WTC11 (cell line): Measurements from ENCODE around the gene TMEM72. TPM values are rescaled to one million over a fixed set of nuclear protein-coding genes. Genes with fewer than 3 reads are reported as not detected.
A peak's percentile ranks its signal among the peaks of the same experiment; 100 is the strongest.

Experiments used
- ATAC-seq: fragments of 200-7000 bp; cut with Tn5 transposase; 2 replicates; pipeline ENCODE4 v1.10.0; 2021; ENCODE audit warnings: mild to moderate bottlenecking, moderate library complexity
- CTCF ChIA-PET: fragments of 300-600 bp; sonication (Branson Sonifier 250); formaldehyde crosslinking; loops from one replicate; lab custom pipeline; 2021; ENCODE audit warnings: antibody characterized with exemption; lab: Charles Lee
- POLR2A ChIA-PET: fragments of 350-600 bp; sonication (Branson Sonifier 250); formaldehyde crosslinking; loops from one replicate; lab custom pipeline; 2021; ENCODE audit warnings: antibody characterized with exemption; lab: Charles Lee
- DNase-seq: peaks from one replicate; pipeline ENCODE4 v3.0.0; 2021; ENCODE audit warnings: low spot score
- H3K27ac Mint-ChIP-seq: 2 replicates; pipeline ENCODE4 v1.8.0; 2021; ENCODE audit warnings: mixed read lengths
- H3K27me3 Mint-ChIP-seq: 2 replicates; pipeline ENCODE4 v1.8.0; 2021; ENCODE audit warnings: low read depth, mild to moderate bottlenecking, moderate library complexity, mixed read lengths
- H3K36me3 Mint-ChIP-seq: 2 replicates; pipeline ENCODE4 v1.8.0; 2021; ENCODE audit warnings: mixed read lengths
- H3K4me1 Mint-ChIP-seq: 2 replicates; pipeline ENCODE4 v1.8.0; 2022; ENCODE audit warnings: mixed read lengths
- H3K4me3 Mint-ChIP-seq: 2 replicates; pipeline ENCODE4 v1.8.0; 2021; ENCODE audit warnings: mild to moderate bottlenecking, moderate library complexity, mixed read lengths
- H3K9me3 Mint-ChIP-seq: 2 replicates; pipeline ENCODE4 v1.8.0; 2021; ENCODE audit warnings: mixed read lengths
- ARID4B ChIP-seq: sonication (generic); formaldehyde crosslinking; IDR thresholded peaks from 2 replicates; pipeline ENCODE4 v1.8.0; 2023; ENCODE audit warnings: missing genetic modification reagents, mild to moderate bottlenecking, borderline replicate concordance
- CBFB ChIP-seq: sonication (generic); formaldehyde crosslinking; IDR thresholded peaks from 2 replicates; pipeline ENCODE4 v1.8.1; 2022; ENCODE audit warnings: mild to moderate bottlenecking, low read depth, missing genetic modification reagents
- CTCF ChIP-seq: fragments of 200-600 bp; IDR thresholded peaks from 2 replicates; pipeline ENCODE4 v1.8.0; 2022; ENCODE audit warnings: antibody characterized with exemption
- E2F1 ChIP-seq: sonication (generic); formaldehyde crosslinking; IDR thresholded peaks from 2 replicates; pipeline ENCODE4 v1.8.0; 2022; ENCODE audit warnings: mild to moderate bottlenecking, missing genetic modification reagents
- ETV6 ChIP-seq: sonication (generic); formaldehyde crosslinking; IDR thresholded peaks from 2 replicates; pipeline ENCODE4 v1.8.1; 2022; ENCODE audit warnings: mild to moderate bottlenecking, missing genetic modification reagents
- FOXP1 ChIP-seq: sonication (generic); formaldehyde crosslinking; IDR thresholded peaks from 2 replicates; pipeline ENCODE4 v1.8.0; 2022; ENCODE audit warnings: missing genetic modification reagents, mild to moderate bottlenecking, moderate library complexity, borderline replicate concordance
- NFE2L1 ChIP-seq: sonication (generic); formaldehyde crosslinking; IDR thresholded peaks from 2 replicates; pipeline ENCODE4 v1.8.1; 2023; ENCODE audit warnings: missing genetic modification reagents
- NR3C1 ChIP-seq: sonication (generic); formaldehyde crosslinking; conservative IDR thresholded peaks from 2 replicates; pipeline ENCODE4 v1.8.1; 2023; ENCODE audit warnings: low read depth, mild to moderate bottlenecking, missing genetic modification reagents
- PRDM15 ChIP-seq: sonication (generic); formaldehyde crosslinking; IDR thresholded peaks from 2 replicates; pipeline ENCODE4 v1.8.0; 2022; ENCODE audit warnings: missing genetic modification reagents
- RORB ChIP-seq: fragments of 250-450 bp; sonication (Bioruptor Pico); IDR thresholded peaks from 2 replicates; pipeline ENCODE4 v1.9.0; 2021; ENCODE audit warnings: mild to moderate bottlenecking
- ZMAT4 ChIP-seq: fragments of 250-450 bp; sonication (Bioruptor Pico); IDR thresholded peaks from 2 replicates; pipeline ENCODE4 v1.9.0; 2021; ENCODE audit warnings: mild to moderate bottlenecking
- ZNF138 ChIP-seq: sonication (generic); formaldehyde crosslinking; conservative IDR thresholded peaks from 2 replicates; pipeline ENCODE4 v1.8.1; 2022; ENCODE audit warnings: mild to moderate bottlenecking, moderate library complexity, missing genetic modification reagents
- ZNF423 ChIP-seq: fragments of 250-450 bp; sonication (Bioruptor Pico); IDR thresholded peaks from 2 replicates; pipeline ENCODE4 v2.1.2; 2022; ENCODE audit warnings: mild to moderate bottlenecking, moderate library complexity
- ZNF532 ChIP-seq: fragments of 250-450 bp; sonication (Bioruptor Pico); IDR thresholded peaks from 2 replicates; pipeline ENCODE4 v1.9.0; 2021; ENCODE audit warnings: mild to moderate bottlenecking, borderline replicate concordance
- total RNA-seq: library from RNA; stranded (reverse); gene quantifications from 3 replicates; pipeline ENCODE4 v1.2.3, GENCODE V29; 2021
- TF ChIP-seq, protein P1 (sequence below): sonication (generic); formaldehyde crosslinking; IDR thresholded peaks from 2 replicates; pipeline ENCODE4 v1.8.0; 2022; ENCODE audit warnings: mild to moderate bottlenecking, missing genetic modification reagents
- TF ChIP-seq, protein P2 (sequence below): sonication (generic); formaldehyde crosslinking; IDR thresholded peaks from 2 replicates; pipeline ENCODE4 v1.8.1; 2023; ENCODE audit warnings: mild to moderate bottlenecking, missing genetic modification reagents, moderate library complexity
- TF ChIP-seq, protein P3 (sequence below): sonication (generic); formaldehyde crosslinking; IDR thresholded peaks from 2 replicates; pipeline ENCODE4 v1.8.1; 2023; ENCODE audit warnings: mild to moderate bottlenecking, missing genetic modification reagents

TMEM72 gene
- total RNA-seq, 1 experiment from 2014 or later: not detected

- DNase-seq (no peak), ATAC-seq (peak; percentile 75)
- ChIA-PET POLR2A (interaction anchor here (1.5 kb wide), 1 partner anchor 21 kb away, joined by 4 read pairs; no protein-coding TSS in a partner anchor), CTCF (interaction anchor here (0.6 to 1.8 kb wide), 9 partner anchors 9 to 540 kb away, joined by 3 to 6 read pairs (median 3); no protein-coding TSS in a partner anchor)
- Mint-ChIP-seq H3K36me3 (peaks cover 3% of the 10 kb centered on the region; the same call in 1 of the 2 replicates), H3K4me1 (peaks cover 20% of the 10 kb centered on the region), H3K27ac (peak overlapping the region; percentile 92), H3K4me3 (no peak overlapping the region), H3K9me3 (peaks cover 10% of the 10 kb centered on the region), H3K27me3 (no peaks in the 10 kb centered on the region)
- TF ChIP-seq CBFB: no peak
- no peak for TF ChIP-seq ARID4B (CRISPR knock-in tag)
- no peak for TF ChIP-seq E2F1 (CRISPR knock-in tag)
- no peak for TF ChIP-seq PRDM15 (CRISPR knock-in tag)
- no peak for TF ChIP-seq ETV6
- no peak for TF ChIP-seq ZNF138 (CRISPR knock-in tag)
- TF ChIP-seq, protein P1, sequence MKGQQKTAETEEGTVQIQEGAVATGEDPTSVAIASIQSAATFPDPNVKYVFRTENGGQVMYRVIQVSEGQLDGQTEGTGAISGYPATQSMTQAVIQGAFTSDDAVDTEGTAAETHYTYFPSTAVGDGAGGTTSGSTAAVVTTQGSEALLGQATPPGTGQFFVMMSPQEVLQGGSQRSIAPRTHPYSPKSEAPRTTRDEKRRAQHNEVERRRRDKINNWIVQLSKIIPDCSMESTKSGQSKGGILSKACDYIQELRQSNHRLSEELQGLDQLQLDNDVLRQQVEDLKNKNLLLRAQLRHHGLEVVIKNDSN (CRISPR knock-in tag): no peak
- TF ChIP-seq NR3C1 (CRISPR knock-in tag): no peak
- TF ChIP-seq CTCF: no peak
- no peak for TF ChIP-seq RORB (CRISPR knock-in tag)
- no peak for TF ChIP-seq ZMAT4 (CRISPR knock-in tag)
- TF ChIP-seq, protein P2, sequence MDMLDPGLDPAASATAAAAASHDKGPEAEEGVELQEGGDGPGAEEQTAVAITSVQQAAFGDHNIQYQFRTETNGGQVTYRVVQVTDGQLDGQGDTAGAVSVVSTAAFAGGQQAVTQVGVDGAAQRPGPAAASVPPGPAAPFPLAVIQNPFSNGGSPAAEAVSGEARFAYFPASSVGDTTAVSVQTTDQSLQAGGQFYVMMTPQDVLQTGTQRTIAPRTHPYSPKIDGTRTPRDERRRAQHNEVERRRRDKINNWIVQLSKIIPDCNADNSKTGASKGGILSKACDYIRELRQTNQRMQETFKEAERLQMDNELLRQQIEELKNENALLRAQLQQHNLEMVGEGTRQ: no peak
- TF ChIP-seq NFE2L1 (CRISPR knock-in tag): no peak
- TF ChIP-seq ZNF423 (CRISPR knock-in tag): no peak
- TF ChIP-seq, protein P3, sequence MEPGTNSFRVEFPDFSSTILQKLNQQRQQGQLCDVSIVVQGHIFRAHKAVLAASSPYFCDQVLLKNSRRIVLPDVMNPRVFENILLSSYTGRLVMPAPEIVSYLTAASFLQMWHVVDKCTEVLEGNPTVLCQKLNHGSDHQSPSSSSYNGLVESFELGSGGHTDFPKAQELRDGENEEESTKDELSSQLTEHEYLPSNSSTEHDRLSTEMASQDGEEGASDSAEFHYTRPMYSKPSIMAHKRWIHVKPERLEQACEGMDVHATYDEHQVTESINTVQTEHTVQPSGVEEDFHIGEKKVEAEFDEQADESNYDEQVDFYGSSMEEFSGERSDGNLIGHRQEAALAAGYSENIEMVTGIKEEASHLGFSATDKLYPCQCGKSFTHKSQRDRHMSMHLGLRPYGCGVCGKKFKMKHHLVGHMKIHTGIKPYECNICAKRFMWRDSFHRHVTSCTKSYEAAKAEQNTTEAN: no peak
- no peak for TF ChIP-seq ZNF532 (CRISPR knock-in tag)
- no peak for TF ChIP-seq FOXP1
Observed at GRCh38 chr10:44899450-44900080, 11.6 kb upstream of the TMEM72 start.
